KOPT-K1 (cell line): ENCODE results near the gene FGF21.

Experiments used
- H3K27ac ChIP-seq: fragments of 200-600 bp; sonication (generic); 2 replicates; pipeline ENCODE4 v1.5.1; 2016; ENCODE audit warnings: antibody characterized with exemption, mild to moderate bottlenecking, low read depth, low read length; ENCODE audit not compliant: poor library complexity, severe bottlenecking
- H3K36me3 ChIP-seq: fragments of 200-600 bp; sonication (generic); 2 replicates; pipeline ENCODE4 v1.5.1; 2017; ENCODE audit warnings: antibody characterized with exemption, mild to moderate bottlenecking, low read length, moderate library complexity; ENCODE audit not compliant: insufficient read depth
- H3K9me3 ChIP-seq: fragments of 200-600 bp; sonication (generic); 2 replicates; pipeline ENCODE4 v1.5.1; 2017; ENCODE audit warnings: antibody characterized with exemption, low read length, mild to moderate bottlenecking; ENCODE audit not compliant: insufficient read depth, poor library complexity, severe bottlenecking

Gene FGF21

DNA sequence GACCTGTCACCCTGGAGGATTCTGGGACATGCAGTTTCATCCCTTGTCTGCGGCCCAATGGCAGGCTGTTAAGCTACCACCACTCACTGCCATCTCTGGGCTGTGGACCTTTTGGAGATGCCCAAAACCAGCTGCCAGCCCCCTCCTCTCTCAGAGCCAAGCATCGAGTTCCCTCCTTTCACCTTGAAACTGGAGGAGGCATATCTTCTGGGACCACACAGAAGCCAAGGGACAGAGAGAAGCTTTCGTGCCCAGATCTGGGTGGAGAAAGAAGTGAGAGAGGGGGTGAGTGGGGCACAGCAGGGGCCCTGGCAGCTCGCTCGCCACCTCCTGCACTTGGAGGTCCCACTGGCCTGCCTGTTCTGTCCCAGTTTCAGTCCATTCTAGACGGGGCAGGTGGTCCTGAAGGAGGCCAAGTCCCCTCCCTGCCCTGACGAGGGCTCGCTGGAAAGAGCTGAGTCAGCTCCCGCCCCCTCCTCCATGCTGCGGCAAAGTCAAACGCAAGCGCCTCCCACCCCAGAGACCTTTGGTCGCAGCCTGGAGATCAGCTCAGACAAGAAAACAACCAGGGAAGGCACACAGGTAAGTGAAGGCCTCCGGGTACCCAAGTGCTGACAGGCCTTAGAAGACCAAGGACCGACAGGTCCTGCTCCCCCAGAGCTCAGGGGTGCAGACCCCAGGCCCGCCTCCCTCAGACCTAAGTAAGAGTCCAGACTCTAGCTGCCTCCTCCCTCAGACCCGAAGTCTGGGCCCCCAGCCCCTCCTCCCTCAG is 51.7 kb downstream of the FGF21 start:
- Histone ChIP-seq H3K27ac (no peak overlapping the region), H3K9me3 (no peaks in the 10 kb centered on the region)

DNA sequence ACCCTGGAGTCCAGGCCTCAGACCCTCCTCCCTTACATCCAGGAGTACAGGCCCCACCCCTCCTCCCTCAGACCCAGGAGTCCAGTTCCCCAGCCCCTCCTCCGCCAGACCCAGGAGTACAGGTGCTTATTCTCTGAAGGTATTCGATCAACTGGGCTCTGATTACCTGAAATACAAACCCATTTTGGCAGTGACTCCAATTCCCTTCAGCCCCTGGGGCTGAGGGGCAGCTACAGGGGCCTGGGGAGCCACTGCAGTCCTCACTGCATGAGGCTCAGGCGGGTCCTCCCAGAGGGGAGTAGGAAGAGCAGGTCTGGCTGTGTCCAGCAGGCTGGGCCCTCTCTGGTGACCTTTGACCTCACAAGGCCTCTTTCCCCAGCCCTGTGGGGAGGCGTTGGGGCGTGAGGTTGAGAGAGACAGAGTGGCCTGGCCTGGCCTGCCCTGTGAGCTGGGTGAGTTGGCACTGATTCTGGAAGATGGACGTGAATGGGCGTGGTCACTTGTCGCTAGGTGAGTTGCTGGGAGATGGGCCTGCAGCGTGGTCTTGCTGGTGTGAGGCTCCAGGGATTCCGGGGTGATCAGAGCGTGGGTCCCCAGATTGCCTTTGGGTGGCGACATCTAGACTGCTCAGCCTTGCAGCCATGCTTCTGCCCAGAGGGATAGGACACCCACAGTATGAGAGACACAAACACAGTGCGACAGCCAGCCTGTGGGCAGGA is 52.4 kb downstream of the FGF21 start:
- no peak overlapping the region for H3K27ac ChIP-seq
- H3K36me3 ChIP-seq, result no peaks in the 10 kb centered on the region
- H3K9me3 ChIP-seq, result no peaks in the 10 kb centered on the region

More for the DNA sequence above, 51.7 kb downstream of the FGF21 start:
- no peaks in the 10 kb centered on the region for H3K36me3 ChIP-seq
